ENCODE results near the gene HELQ. TPM values are rescaled to one million over a fixed set of nuclear protein-coding genes. Genes with fewer than 3 reads are reported as not detected.

HELQ gene
- total and polyA plus RNA-seq, 2 of the 4 experiments (the other 2 are of a cell fraction) = 8.8 to 9.1 TPM

DNA sequence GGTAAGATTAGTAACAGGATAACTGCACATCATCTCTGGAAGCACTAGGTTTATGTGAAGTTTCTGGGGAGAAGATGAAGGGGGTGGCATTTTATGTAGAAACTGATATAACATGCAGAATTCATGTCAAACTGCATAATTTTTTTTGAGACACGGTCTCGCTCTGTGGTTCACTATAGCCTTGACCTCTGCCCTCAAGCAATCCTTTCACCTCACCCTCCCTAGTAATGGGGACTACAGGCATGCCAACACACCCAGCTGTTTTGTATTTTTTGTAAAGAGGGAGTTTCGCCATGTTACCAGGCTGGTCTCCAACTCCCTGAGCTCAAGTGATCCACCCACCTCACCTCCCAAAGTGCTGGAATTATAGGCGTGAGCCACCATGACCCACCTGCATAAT, 17.8 kb upstream of the HELQ start:
- Histone ChIP-seq H3K4me2 (ENCODE audit: low read depth, low read length) (no peak overlapping the region), H2BK15ac (ENCODE audit: low read depth, low read length) (no peak overlapping the region), H3K79me1 (ENCODE audit: low read depth in 1 of 2, low read length in 2 of 2) (no peaks in the 10 kb centered on the region; a peak in 1 of 4 replicates), H4K20me1 (ENCODE audit: insufficient read depth, low read length) (no peaks in the 10 kb centered on the region), H3K56ac (ENCODE audit: extremely low read depth, insufficient read depth, low read length) (no peak overlapping the region), H2BK5ac (ENCODE audit: low read depth, low read length, poor library complexity, severe bottlenecking) (no peak overlapping the region), H3K9ac (ENCODE audit: low read depth, low read length) (no peak overlapping the region), H3K4ac (ENCODE audit: low read depth, low read length) (no peak overlapping the region), H3K18ac (ENCODE audit: low read depth, low read length) (no peak overlapping the region), H3K27me3 (ENCODE audit: control insufficient read depth, insufficient read depth, low read length) (no peaks in the 10 kb centered on the region), H3K9me1 (ENCODE audit: insufficient read depth, low read length) (no peaks in the 10 kb centered on the region), H2BK20ac (ENCODE audit: low read depth, low read length) (no peak overlapping the region), H3K14ac (replicated peaks; ENCODE audit: low read depth, low read length) (no peak overlapping the region), H3K27ac (ENCODE audit: insufficient read depth, low read length) (no peak overlapping the region), H4K5ac (ENCODE audit: low read depth, low read length) (no peak overlapping the region), H3K4me1 (ENCODE audit: control insufficient read depth, insufficient read depth, low read length) (no peaks in the 10 kb centered on the region), H2AK9ac (replicated peaks; ENCODE audit: low read depth, low read length, poor library complexity) (no peak overlapping the region), H3K9me3 (ENCODE audit: control insufficient read depth, insufficient read depth, low read length) (no peaks in the 10 kb centered on the region), H2BK120ac (ENCODE audit: low read depth, low read length) (no peak overlapping the region), H3K4me3 (ENCODE audit: insufficient read depth, low read depth, low read length) (no peak overlapping the region), H2AFZ (replicated peaks; ENCODE audit: low read length, poor library complexity) (no peak overlapping the region), H3K23ac (ENCODE audit: low read depth, low read length) (no peak overlapping the region), H4K91ac (ENCODE audit: insufficient read depth, low read depth, low read length) (no peak overlapping the region), H4K8ac (ENCODE audit: low read depth in 2 of 2, low read length in 2 of 2) (no peak overlapping the region), H3K36me3 (ENCODE audit: control insufficient read depth, insufficient read depth, low read length) (peaks cover 13% of the 10 kb centered on the region), H2AK5ac (ENCODE audit: low read depth, low read length) (no peak overlapping the region)
- ChIA-PET CTCF (no interaction called here), POLR2A (ENCODE audit: unreplicated experiment) (no interaction called here)
- WGBS, 2 experiments (ENCODE audit: extremely low coverage in 2 of 2, insufficient read length in 1 of 2) = no CpG with 5 or more reads among the region's 4 CpGs
- dilution Hi-C loops (cut with HindIII; ENCODE audit: low sequenced_read_pairs, unreplicated experiment) = no loop called here
- DNase-seq (no peak), ATAC-seq (ENCODE audit: low read depth) (no peak)
- in situ Hi-C loops (cut with MboI; ENCODE audit: low sequenced_read_pairs) = no loop called here
- intact Hi-C loops (cut with micrococcal nuclease) = no loop called here
- BruUV-seq (replicated peaks) = no TSS peak
- TF ChIP-seq RFX5 (IDR thresholded peaks at IDR 0.05; ENCODE audit: low read depth, low read length) (no peak), BHLHE40 (IDR thresholded peaks at IDR 0.05; ENCODE audit: low read depth, low read length) (no peak), RCOR1 (IDR thresholded peaks at IDR 0.05; ENCODE audit: insufficient replicate concordance, low read length) (no peak), CEBPB (IDR thresholded peaks at IDR 0.05; ENCODE audit: low read depth, low read length) (no peak), MAFK (IDR thresholded peaks at IDR 0.05; ENCODE audit: low read depth, low read length) (no peak), POLR2A (IDR thresholded peaks at IDR 0.05; ENCODE audit: low read depth, low read length) (no peak), MXI1 (IDR thresholded peaks at IDR 0.05; ENCODE audit: borderline replicate concordance, low read depth, low read length) (no peak), CHD1 (IDR thresholded peaks at IDR 0.05; ENCODE audit: low read depth, low read length) (no peak), FOS (IDR thresholded peaks at IDR 0.05; ENCODE audit: low read depth, low read length) (no peak), SMC3 (IDR thresholded peaks at IDR 0.05; ENCODE audit: low read depth, low read length) (no peak), MAZ (IDR thresholded peaks at IDR 0.05; ENCODE audit: borderline replicate concordance, low read depth, low read length) (no peak)
- TF ChIP-seq, protein P1, sequence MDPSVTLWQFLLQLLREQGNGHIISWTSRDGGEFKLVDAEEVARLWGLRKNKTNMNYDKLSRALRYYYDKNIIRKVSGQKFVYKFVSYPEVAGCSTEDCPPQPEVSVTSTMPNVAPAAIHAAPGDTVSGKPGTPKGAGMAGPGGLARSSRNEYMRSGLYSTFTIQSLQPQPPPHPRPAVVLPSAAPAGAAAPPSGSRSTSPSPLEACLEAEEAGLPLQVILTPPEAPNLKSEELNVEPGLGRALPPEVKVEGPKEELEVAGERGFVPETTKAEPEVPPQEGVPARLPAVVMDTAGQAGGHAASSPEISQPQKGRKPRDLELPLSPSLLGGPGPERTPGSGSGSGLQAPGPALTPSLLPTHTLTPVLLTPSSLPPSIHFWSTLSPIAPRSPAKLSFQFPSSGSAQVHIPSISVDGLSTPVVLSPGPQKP (IDR thresholded peaks at IDR 0.05; ENCODE audit: borderline replicate concordance, low read depth, low read length) = no peak
- TF ChIP-seq, protein P2, sequence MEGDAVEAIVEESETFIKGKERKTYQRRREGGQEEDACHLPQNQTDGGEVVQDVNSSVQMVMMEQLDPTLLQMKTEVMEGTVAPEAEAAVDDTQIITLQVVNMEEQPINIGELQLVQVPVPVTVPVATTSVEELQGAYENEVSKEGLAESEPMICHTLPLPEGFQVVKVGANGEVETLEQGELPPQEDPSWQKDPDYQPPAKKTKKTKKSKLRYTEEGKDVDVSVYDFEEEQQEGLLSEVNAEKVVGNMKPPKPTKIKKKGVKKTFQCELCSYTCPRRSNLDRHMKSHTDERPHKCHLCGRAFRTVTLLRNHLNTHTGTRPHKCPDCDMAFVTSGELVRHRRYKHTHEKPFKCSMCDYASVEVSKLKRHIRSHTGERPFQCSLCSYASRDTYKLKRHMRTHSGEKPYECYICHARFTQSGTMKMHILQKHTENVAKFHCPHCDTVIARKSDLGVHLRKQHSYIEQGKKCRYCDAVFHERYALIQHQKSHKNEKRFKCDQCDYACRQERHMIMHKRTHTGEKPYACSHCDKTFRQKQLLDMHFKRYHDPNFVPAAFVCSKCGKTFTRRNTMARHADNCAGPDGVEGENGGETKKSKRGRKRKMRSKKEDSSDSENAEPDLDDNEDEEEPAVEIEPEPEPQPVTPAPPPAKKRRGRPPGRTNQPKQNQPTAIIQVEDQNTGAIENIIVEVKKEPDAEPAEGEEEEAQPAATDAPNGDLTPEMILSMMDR (conservative IDR thresholded peaks at IDR 0.05; ENCODE audit: low read depth, low read length) = no peak

Data from IMR-90 (cell line).